ENCODE measurements around the gene IL20RA. TPM values are rescaled to one million over a fixed set of nuclear protein-coding genes. Genes with fewer than 3 reads are reported as not detected.

Gene IL20RA
- total RNA-seq, 1 experiment from 2014 or later = 1.6 TPM

DNA sequence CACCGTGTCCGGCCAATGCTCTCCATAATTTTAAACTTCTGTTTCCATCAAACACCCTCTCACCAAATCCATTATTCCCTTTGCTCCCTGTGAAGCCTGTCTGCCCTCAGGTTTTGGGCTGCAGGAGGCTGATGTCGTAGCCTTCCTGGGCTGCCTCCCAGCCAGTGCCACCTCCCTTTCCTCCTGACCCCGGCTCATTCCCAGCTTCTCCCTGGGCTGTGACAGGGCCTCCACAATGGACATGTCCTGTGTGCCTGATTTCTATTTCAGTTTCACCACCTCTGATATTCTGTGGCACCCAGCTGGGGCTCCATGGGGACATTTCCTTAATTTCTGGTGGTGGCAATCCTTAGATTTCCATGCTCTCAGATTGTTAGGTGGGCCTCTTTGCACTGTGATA is 28.8 kb downstream of the IL20RA start:
- Histone ChIP-seq H3K4me1 (peaks cover 21% of the 10 kb centered on the region), H3K36me3 (ENCODE audit: control insufficient read depth, insufficient read depth, low read length) (no peaks in the 10 kb centered on the region), H3K27me3 (replicated peaks; ENCODE audit: control insufficient read depth, insufficient read depth, low read length) (no peaks in the 10 kb centered on the region), H3K4me3 (ENCODE audit: low read depth, low read length) (no peak overlapping the region), H3K9me3 (no peaks in the 10 kb centered on the region)
- Mint-ChIP-seq H3K36me3 (ENCODE audit: insufficient read depth, unreplicated experiment) (no peaks in the 10 kb centered on the region), H3K4me3 (ENCODE audit: unreplicated experiment) (no peak overlapping the region), H3K27me3 (ENCODE audit: insufficient read depth, unreplicated experiment) (no peaks in the 10 kb centered on the region), H3K9me3 (ENCODE audit: unreplicated experiment) (no peaks in the 10 kb centered on the region), H3K27ac (ENCODE audit: unreplicated experiment) (no peak overlapping the region), H3K4me1 (ENCODE audit: low read depth, unreplicated experiment) (peaks cover 14% of the 10 kb centered on the region)
- intact Hi-C loops (cut with micrococcal nuclease; ENCODE audit: unreplicated experiment) = no loop called here
- ChIA-PET POLR2A (no interaction called here), CTCF (interaction anchor here (0.8 to 1.1 kb wide), 2 partner anchors 78 to 298 kb away, joined by 3 to 8 read pairs; no protein-coding TSS in a partner anchor)
- no TSS peak for BruUV-seq (replicated peaks)
- TF ChIP-seq, protein P1, sequence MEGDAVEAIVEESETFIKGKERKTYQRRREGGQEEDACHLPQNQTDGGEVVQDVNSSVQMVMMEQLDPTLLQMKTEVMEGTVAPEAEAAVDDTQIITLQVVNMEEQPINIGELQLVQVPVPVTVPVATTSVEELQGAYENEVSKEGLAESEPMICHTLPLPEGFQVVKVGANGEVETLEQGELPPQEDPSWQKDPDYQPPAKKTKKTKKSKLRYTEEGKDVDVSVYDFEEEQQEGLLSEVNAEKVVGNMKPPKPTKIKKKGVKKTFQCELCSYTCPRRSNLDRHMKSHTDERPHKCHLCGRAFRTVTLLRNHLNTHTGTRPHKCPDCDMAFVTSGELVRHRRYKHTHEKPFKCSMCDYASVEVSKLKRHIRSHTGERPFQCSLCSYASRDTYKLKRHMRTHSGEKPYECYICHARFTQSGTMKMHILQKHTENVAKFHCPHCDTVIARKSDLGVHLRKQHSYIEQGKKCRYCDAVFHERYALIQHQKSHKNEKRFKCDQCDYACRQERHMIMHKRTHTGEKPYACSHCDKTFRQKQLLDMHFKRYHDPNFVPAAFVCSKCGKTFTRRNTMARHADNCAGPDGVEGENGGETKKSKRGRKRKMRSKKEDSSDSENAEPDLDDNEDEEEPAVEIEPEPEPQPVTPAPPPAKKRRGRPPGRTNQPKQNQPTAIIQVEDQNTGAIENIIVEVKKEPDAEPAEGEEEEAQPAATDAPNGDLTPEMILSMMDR (IDR thresholded peaks at IDR 0.05; ENCODE audit: insufficient read depth in 1 of 2, low read depth in 1 of 2, low read length in 1 of 2, severe bottlenecking in 1 of 2, unreplicated experiment in 1 of 2) = no peak
- no peak for DNase-seq

DNA sequence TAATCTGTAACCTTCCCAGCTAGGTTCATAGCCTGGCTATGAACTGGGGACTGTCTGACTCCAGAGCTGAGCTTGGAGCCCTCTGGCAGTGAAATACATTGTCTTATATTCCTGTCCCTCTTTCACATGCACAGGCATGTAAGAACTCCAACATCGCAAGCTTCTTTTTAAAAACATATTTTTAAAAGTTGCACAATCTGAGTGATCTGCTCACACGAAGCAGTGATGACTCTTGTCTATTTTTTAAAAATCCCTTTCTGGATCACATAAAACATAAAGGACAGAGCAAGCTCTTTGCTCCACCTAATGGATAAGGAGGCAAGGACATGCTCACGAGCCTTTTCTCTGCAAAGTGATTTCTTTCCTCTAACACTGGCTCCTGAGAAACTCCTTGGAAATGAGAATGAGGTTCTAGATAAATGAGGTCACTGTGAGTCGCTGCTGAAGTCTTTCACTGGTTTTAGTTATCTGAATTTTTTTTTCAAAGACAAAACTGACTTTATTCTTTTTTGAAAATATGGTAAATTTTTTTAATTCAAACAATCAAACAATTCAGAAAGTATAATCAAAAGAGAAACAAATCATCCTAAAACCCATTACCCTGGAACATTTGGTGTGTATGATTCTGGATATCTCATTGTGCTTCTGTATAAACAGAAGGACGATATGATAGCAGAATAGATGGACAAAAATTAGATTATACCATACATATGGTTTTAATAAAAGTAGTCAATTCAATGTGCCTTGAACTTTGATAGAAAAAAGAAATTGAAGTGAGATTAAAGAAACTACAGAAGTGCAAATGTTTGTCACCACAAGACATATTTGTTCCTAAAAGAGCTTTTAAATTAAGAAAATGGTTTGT is 30.8 kb downstream of the IL20RA start:
- no peak overlapping the region for H3K4me3 ChIP-seq (ENCODE audit: low read depth, low read length)
- intact Hi-C loops (cut with micrococcal nuclease; ENCODE audit: unreplicated experiment) = loop anchor here (1.0 to 5.0 kb wide), 2 partner anchors 46 to 167 kb away; no protein-coding TSS in a partner anchor
- no peaks in the 10 kb centered on the region for H3K27me3 ChIP-seq (replicated peaks; ENCODE audit: control insufficient read depth, insufficient read depth, low read length)
- no peaks in the 10 kb centered on the region for H3K36me3 ChIP-seq (ENCODE audit: control insufficient read depth, insufficient read depth, low read length)
- peak in 1 of 2 experiments; percentile 43 for DNase-seq
- Mint-ChIP-seq H3K27ac (ENCODE audit: unreplicated experiment) (no peak overlapping the region), H3K4me1 (ENCODE audit: low read depth, unreplicated experiment) (peaks cover 14% of the 10 kb centered on the region), H3K4me3 (ENCODE audit: unreplicated experiment) (no peak overlapping the region), H3K27me3 (ENCODE audit: insufficient read depth, unreplicated experiment) (no peaks in the 10 kb centered on the region), H3K9me3 (ENCODE audit: unreplicated experiment) (no peaks in the 10 kb centered on the region), H3K36me3 (ENCODE audit: insufficient read depth, unreplicated experiment) (no peaks in the 10 kb centered on the region)
- TF ChIP-seq, protein P1 (IDR thresholded peaks at IDR 0.05; ENCODE audit: insufficient read depth in 1 of 2, low read depth in 1 of 2, low read length in 1 of 2, severe bottlenecking in 1 of 2, unreplicated experiment in 1 of 2) = peak; percentile 41 to 63
- no peaks in the 10 kb centered on the region for H3K9me3 ChIP-seq
- BruUV-seq (replicated peaks) = no TSS peak
- H3K4me1 ChIP-seq = peaks cover 21% of the 10 kb centered on the region
- POLR2A ChIA-PET = no interaction called here
- CTCF ChIA-PET = interaction anchor here (0.6 to 1.1 kb wide), 8 partner anchors 9 to 168 kb away, joined by 3 to 5 read pairs (median 3); no protein-coding TSS in a partner anchor

DNA sequence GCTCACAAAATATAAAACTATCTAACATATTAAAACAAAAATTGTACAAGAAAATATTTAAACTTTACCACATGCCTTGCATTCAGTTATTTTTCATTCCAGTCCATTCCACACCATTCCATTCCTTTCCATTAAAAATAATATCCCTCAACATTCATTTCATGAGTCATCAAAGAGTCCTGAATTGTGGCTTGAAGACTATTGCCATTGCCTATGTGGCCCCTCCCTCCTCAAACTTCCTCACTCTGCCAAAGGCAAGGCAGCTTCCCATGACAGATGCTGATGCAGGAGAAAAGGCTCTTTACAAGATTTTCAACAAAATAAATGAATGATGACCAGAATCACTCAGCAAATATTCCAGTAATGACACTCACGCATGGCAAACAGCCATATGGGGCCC is 31.7 kb downstream of the IL20RA start:
- Histone ChIP-seq H3K4me3 (ENCODE audit: low read depth, low read length) (no peak overlapping the region), H3K9me3 (no peaks in the 10 kb centered on the region), H3K4me1 (peaks cover 21% of the 10 kb centered on the region), H3K36me3 (ENCODE audit: control insufficient read depth, insufficient read depth, low read length) (no peaks in the 10 kb centered on the region), H3K27me3 (replicated peaks; ENCODE audit: control insufficient read depth, insufficient read depth, low read length) (no peaks in the 10 kb centered on the region)
- TF ChIP-seq, protein P1 (IDR thresholded peaks at IDR 0.05; ENCODE audit: insufficient read depth in 1 of 2, low read depth in 1 of 2, low read length in 1 of 2, severe bottlenecking in 1 of 2, unreplicated experiment in 1 of 2) = no peak
- DNase-seq = no peak
- intact Hi-C loops (cut with micrococcal nuclease; ENCODE audit: unreplicated experiment) = loop anchor here (5.0 kb wide), 1 partner anchor 166 kb away; no protein-coding TSS in a partner anchor
- no peak overlapping the region for H3K4me3 Mint-ChIP-seq (ENCODE audit: unreplicated experiment)
- POLR2A ChIA-PET = no interaction called here
- peaks cover 14% of the 10 kb centered on the region for H3K4me1 Mint-ChIP-seq (ENCODE audit: low read depth, unreplicated experiment)
- H3K9me3 Mint-ChIP-seq (ENCODE audit: unreplicated experiment) = no peaks in the 10 kb centered on the region
- no peak overlapping the region for H3K27ac Mint-ChIP-seq (ENCODE audit: unreplicated experiment)
- BruUV-seq (replicated peaks) = no TSS peak
- CTCF ChIA-PET = interaction anchor here (0.6 to 1.1 kb wide), 5 partner anchors 8 to 56 kb away, joined by 3 to 5 read pairs (median 4); no protein-coding TSS in a partner anchor
- no peaks in the 10 kb centered on the region for H3K27me3 Mint-ChIP-seq (ENCODE audit: insufficient read depth, unreplicated experiment)
- no peaks in the 10 kb centered on the region for H3K36me3 Mint-ChIP-seq (ENCODE audit: insufficient read depth, unreplicated experiment)

Data from Caco-2 (cell line).